Panc1 (cell line): ENCODE measurements around the gene SGCA. TPM values are rescaled to one million over a fixed set of nuclear protein-coding genes. Genes with fewer than 3 reads are reported as not detected.

Experiments used
- ATAC-seq: fragments of 200-7000 bp; cut with Tn5 transposase; 2 replicates; pipeline ENCODE4 v1.9.1; 2020; ENCODE audit warnings: mild to moderate bottlenecking, moderate library complexity
- BruUV-seq: library from RNA; stranded (reverse); fragments of 400-500 nt; replicated peaks from 2 replicates; lab custom pipeline; 2021; lab: Mats Ljungman, UMichigan
- CTCF ChIA-PET: fragments of 300-600 bp; sonication (Branson Sonifier 250); formaldehyde crosslinking; loops from one replicate; lab custom pipeline; 2022; ENCODE audit warnings: antibody characterized with exemption; lab: Charles Lee
- POLR2A ChIA-PET: fragments of 300-600 bp; sonication (Branson Sonifier 250); formaldehyde crosslinking; loops from one replicate; lab custom pipeline; 2022; ENCODE audit warnings: antibody characterized with exemption; lab: Charles Lee
- DNase-seq: peaks from one replicate; pipeline ENCODE4 v3.0.0-alpha.2; 2010; ENCODE audit warnings: low read depth, low spot score
- H3K27ac ChIP-seq: 2 replicates; pipeline ENCODE4 v1.5.1; 2011; ENCODE audit warnings: mild to moderate bottlenecking, low read length, inconsistent platforms
- H3K27me3 ChIP-seq: fragments of 200-500 bp; sonication (Bioruptor generic); 2 replicates; pipeline ENCODE4 v1.6.0; 2014; ENCODE audit warnings: low read length, inconsistent platforms; ENCODE audit not compliant: control insufficient read depth, insufficient read depth
- H3K36me3 ChIP-seq: fragments of 200-500 bp; sonication (Bioruptor generic); 2 replicates; pipeline ENCODE4 v1.5.1; 2014; ENCODE audit warnings: inconsistent platforms, mild to moderate bottlenecking, low read length, moderate library complexity; ENCODE audit not compliant: control insufficient read depth, insufficient read depth
- H3K4me1 ChIP-seq: 2 replicates; pipeline ENCODE4 v1.5.1; 2011; ENCODE audit warnings: inconsistent platforms, mild to moderate bottlenecking, low read length, moderate library complexity; ENCODE audit not compliant: control insufficient read depth, insufficient read depth
- H3K4me3 ChIP-seq, 2 experiments: 2 replicates each; pipeline ENCODE4 v1.5.1; 2011 to 2012; ENCODE audit warnings: low read depth in 2 of 2, low read length in 2 of 2, mild to moderate bottlenecking in 2 of 2, inconsistent platforms in 1 of 2, moderate library complexity in 1 of 2
- H3K9me3 ChIP-seq: fragments of 200-500 bp; sonication (Bioruptor generic); 2 replicates; pipeline ENCODE4 v1.5.1; 2014; ENCODE audit warnings: low read depth, mild to moderate bottlenecking, inconsistent platforms, low read length, moderate library complexity; ENCODE audit not compliant: control insufficient read depth, insufficient read depth
- POLR2AphosphoS5 ChIP-seq: IDR thresholded peaks from 2 replicates; pipeline ENCODE4 v1.6.1; 2012; ENCODE audit warnings: mild to moderate bottlenecking, low read depth, low read length, moderate library complexity
- SIN3A ChIP-seq: IDR thresholded peaks from 2 replicates; pipeline ENCODE4 v1.6.1; 2012; ENCODE audit warnings: low read depth, mild to moderate bottlenecking, low read length, moderate library complexity, borderline replicate concordance; ENCODE audit not compliant: insufficient read depth
- TCF7L2 ChIP-seq: IDR thresholded peaks from 2 replicates; pipeline ENCODE4 v1.6.1; 2011; ENCODE audit warnings: mild to moderate bottlenecking, low read depth, low read length, inconsistent platforms
- in situ Hi-C: cut with HindIII; loops from 2 replicates; pipeline ENCODE4 v1.10.0; 2016; ENCODE audit warnings: low sequenced_read_pairs, low pct_unique_long_range_greater_than_20kb
- intact Hi-C: fragments of 100-400 bp; cut with micrococcal nuclease; formaldehyde crosslinking; loops from one replicate; pipeline ENCODE4 v1.10.0; 2022; ENCODE audit not compliant: unreplicated experiment
- total RNA-seq: library from RNA; stranded (reverse); gene quantifications from one replicate; pipeline ENCODE4 v1.2.1, GENCODE V29; 2021; ENCODE audit not compliant: unreplicated experiment
- TF ChIP-seq, protein P1 (sequence below), 2 experiments: IDR thresholded peaks; 2 replicates each; pipeline ENCODE4 v1.6.1; 2011 to 2012; ENCODE audit warnings: low read depth in 2 of 2, control low read depth in 1 of 2, low read length in 1 of 2, mild to moderate bottlenecking in 1 of 2, moderate library complexity in 1 of 2; ENCODE audit not compliant: insufficient read depth in 1 of 2
- TF ChIP-seq, protein P2 (sequence below): fragments of 450-650 bp; IDR thresholded peaks from 2 replicates; pipeline ENCODE4 v1.5.1; 2017; ENCODE audit warnings: mild to moderate bottlenecking

SGCA gene
- total RNA-seq, 1 experiment from 2014 or later = not detected

DNA sequence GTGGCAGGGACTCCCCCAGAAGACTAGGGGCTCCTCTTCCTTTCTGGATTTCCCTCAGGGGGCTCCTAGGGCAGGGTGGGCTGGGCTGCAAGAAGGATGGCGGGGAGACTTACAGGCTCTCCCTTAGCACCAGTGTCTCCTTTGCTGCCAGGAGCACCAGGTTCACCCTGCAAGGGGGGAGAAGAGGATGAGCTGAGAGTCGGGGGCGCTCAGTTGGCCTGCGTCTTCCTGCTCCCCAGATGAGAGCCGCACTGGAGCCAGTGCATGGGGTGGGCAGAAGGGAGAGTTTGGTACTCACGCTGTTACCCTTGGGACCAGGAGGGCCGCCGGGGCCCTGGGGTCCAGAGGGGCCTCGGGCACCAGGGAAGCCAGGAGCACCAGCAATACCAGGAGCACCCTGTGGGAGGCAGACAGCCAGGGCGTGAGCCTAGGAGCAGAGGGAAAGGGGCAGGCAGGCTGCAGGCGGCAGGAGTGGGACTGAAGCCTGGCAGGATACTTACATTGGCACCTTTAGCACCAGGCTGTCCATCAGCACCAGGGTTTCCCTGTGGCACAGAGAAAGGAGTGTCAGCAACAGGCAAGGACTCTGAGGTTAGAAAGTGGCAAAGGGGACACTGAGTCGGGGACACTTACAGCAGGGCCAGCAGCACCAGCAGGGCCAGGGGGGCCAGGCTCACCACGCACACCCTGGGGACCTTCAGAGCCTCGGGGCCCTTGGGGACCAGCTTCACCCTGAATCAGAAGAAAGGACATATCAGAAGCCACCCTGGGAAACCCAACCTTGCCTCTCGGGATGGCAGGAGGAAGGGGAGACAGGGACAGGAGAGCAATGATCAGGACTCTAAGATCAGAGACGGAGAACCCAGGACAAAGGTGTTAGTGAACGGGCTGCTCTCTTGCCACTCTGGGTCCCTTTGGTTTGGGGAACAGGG, 29.4 kb downstream of the SGCA start:
- intact Hi-C loops = no loop called here
- no peak overlapping the region for H3K27ac ChIP-seq
- no peaks in the 10 kb centered on the region for H3K9me3 ChIP-seq
- POLR2A ChIA-PET = no interaction called here
- in situ Hi-C loops = no loop called here
- ATAC-seq (no peak), DNase-seq (no peak)
- H3K4me3 ChIP-seq = no peak overlapping the region
- no peaks in the 10 kb centered on the region for H3K36me3 ChIP-seq
- H3K4me1 ChIP-seq = peaks cover 3% of the 10 kb centered on the region; the same call in 1 of the 2 replicates
- CTCF ChIA-PET = interaction anchor here (0.5 to 2.8 kb wide), 3 partner anchors 16 to 392 kb away, joined by 3 to 16 read pairs (median 5); no protein-coding TSS in a partner anchor
- no peaks in the 10 kb centered on the region for H3K27me3 ChIP-seq
- BruUV-seq = no TSS peak
- TF ChIP-seq TCF7L2 (no peak), POLR2AphosphoS5 (no peak), SIN3A (no peak)
- TF ChIP-seq, protein P1, sequence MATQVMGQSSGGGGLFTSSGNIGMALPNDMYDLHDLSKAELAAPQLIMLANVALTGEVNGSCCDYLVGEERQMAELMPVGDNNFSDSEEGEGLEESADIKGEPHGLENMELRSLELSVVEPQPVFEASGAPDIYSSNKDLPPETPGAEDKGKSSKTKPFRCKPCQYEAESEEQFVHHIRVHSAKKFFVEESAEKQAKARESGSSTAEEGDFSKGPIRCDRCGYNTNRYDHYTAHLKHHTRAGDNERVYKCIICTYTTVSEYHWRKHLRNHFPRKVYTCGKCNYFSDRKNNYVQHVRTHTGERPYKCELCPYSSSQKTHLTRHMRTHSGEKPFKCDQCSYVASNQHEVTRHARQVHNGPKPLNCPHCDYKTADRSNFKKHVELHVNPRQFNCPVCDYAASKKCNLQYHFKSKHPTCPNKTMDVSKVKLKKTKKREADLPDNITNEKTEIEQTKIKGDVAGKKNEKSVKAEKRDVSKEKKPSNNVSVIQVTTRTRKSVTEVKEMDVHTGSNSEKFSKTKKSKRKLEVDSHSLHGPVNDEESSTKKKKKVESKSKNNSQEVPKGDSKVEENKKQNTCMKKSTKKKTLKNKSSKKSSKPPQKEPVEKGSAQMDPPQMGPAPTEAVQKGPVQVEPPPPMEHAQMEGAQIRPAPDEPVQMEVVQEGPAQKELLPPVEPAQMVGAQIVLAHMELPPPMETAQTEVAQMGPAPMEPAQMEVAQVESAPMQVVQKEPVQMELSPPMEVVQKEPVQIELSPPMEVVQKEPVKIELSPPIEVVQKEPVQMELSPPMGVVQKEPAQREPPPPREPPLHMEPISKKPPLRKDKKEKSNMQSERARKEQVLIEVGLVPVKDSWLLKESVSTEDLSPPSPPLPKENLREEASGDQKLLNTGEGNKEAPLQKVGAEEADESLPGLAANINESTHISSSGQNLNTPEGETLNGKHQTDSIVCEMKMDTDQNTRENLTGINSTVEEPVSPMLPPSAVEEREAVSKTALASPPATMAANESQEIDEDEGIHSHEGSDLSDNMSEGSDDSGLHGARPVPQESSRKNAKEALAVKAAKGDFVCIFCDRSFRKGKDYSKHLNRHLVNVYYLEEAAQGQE (IDR thresholded peaks at IDR 0.05; ENCODE audit: insufficient read depth in 1 of 2, low read depth in 2 of 2, low read length in 1 of 2) = no peak
- TF ChIP-seq, protein P2, sequence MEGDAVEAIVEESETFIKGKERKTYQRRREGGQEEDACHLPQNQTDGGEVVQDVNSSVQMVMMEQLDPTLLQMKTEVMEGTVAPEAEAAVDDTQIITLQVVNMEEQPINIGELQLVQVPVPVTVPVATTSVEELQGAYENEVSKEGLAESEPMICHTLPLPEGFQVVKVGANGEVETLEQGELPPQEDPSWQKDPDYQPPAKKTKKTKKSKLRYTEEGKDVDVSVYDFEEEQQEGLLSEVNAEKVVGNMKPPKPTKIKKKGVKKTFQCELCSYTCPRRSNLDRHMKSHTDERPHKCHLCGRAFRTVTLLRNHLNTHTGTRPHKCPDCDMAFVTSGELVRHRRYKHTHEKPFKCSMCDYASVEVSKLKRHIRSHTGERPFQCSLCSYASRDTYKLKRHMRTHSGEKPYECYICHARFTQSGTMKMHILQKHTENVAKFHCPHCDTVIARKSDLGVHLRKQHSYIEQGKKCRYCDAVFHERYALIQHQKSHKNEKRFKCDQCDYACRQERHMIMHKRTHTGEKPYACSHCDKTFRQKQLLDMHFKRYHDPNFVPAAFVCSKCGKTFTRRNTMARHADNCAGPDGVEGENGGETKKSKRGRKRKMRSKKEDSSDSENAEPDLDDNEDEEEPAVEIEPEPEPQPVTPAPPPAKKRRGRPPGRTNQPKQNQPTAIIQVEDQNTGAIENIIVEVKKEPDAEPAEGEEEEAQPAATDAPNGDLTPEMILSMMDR = no peak

DNA sequence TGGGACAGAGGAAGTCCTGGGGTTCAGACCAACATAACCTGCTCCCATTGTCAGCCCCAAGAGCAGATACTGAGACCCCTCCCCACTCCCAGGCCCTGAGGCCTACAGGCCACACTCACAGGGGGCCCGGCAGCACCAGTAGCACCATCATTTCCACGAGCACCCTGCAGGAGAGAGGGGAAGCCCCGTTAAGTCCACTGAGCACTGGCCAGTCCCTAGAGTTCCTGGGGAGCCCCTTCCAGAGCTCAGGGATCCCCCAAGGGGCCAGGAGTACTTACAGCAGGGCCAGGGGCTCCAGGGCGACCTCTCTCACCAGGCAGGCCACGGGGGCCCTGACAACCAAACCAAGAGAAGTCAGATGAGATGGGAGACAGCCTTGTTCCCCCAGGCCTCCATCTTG, 30.2 kb downstream of the SGCA start:
- no TSS peak for BruUV-seq
- Histone ChIP-seq H3K27me3 (peaks cover 3% of the 10 kb centered on the region; the same call in 1 of the 2 replicates), H3K4me1 (peaks cover 6% of the 10 kb centered on the region), H3K27ac (no peak overlapping the region), H3K4me3 (no peak overlapping the region), H3K36me3 (no peaks in the 10 kb centered on the region), H3K9me3 (no peaks in the 10 kb centered on the region)
- ChIA-PET CTCF (interaction anchor here (0.6 to 2.8 kb wide), 2 partner anchors 17 to 26 kb away, joined by 6 to 16 read pairs; no protein-coding TSS in a partner anchor), POLR2A (no interaction called here)
- TF ChIP-seq TCF7L2 (no peak), POLR2AphosphoS5 (no peak), SIN3A (no peak)
- TF ChIP-seq, protein P1 (IDR thresholded peaks at IDR 0.05; ENCODE audit: insufficient read depth in 1 of 2, low read depth in 2 of 2, low read length in 1 of 2) = no peak
- TF ChIP-seq, protein P2 = no peak
- in situ Hi-C loops (no loop called here), intact Hi-C loops (no loop called here)
- ATAC-seq = no peak
- no peak for DNase-seq
